Duodenal mucosa (tissue), 2 donors: ENCODE data around the gene MRGPRE.

ENCODE experiments used
- H3K27ac ChIP-seq: one replicate; pipeline ENCODE4 v1.7.0; 2013; ENCODE audit warnings: low read depth, low read length
- H3K27me3 ChIP-seq, 2 donors: one replicate each; pipeline ENCODE4 v1.7.0; 2013; ENCODE audit warnings: low read length in 2 of 2, control low read depth in 1 of 2; ENCODE audit not compliant: insufficient read depth in 2 of 2, control insufficient read depth in 1 of 2
- H3K36me3 ChIP-seq, 2 donors: one replicate each; pipeline ENCODE4 v1.7.0; 2013; ENCODE audit warnings: low read length in 2 of 2, control low read depth in 1 of 2; ENCODE audit not compliant: insufficient read depth in 2 of 2, control insufficient read depth in 1 of 2
- H3K4me1 ChIP-seq, 2 donors: one replicate each; pipeline ENCODE4 v1.7.0; 2013; ENCODE audit warnings: low read length in 2 of 2, control low read depth in 1 of 2; ENCODE audit not compliant: insufficient read depth in 2 of 2, control insufficient read depth in 1 of 2
- H3K4me3 ChIP-seq, 2 donors: one replicate each; pipeline ENCODE4 v1.7.0; 2013; ENCODE audit warnings: low read length in 2 of 2, low read depth in 1 of 2
- H3K9ac ChIP-seq, 2 donors: one replicate each; pipeline ENCODE4 v1.7.0; 2013; ENCODE audit warnings: low read length in 2 of 2, low read depth in 1 of 2
- H3K9me3 ChIP-seq, 2 donors: one replicate each; pipeline ENCODE4 v1.7.0; 2013; ENCODE audit warnings: low read length in 2 of 2, control low read depth in 1 of 2; ENCODE audit not compliant: control insufficient read depth in 1 of 2

Gene MRGPRE

DNA sequence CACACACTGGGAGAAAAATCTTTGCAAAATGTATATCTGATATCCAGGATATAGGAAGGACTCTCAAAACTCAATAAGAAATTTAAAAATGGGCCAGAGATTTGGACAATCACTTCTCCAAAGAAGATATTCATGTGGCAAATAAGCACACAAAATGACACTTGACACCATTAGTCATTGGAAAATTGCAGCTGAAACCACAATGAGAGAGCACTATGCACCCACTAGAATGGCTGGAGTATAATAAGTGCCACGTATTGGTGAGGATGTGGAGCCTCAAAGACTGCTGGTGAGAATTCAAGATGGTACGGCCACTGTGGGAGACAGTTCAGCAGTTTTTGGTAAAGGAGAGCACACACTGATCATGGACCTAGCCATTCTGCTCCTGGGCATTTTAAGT lies 54.3 kb downstream of the MRGPRE start:
- Histone ChIP-seq H3K27me3 (no peaks in the 10 kb centered on the region), H3K36me3 (no peaks in the 10 kb centered on the region), H3K9ac (no peak overlapping the region), H3K9me3 (peaks cover 6% of the 10 kb centered on the region in 2 donors), H3K27ac (no peak overlapping the region), H3K4me1 (no peaks in the 10 kb centered on the region), H3K4me3 (no peak overlapping the region)
